ENCODE measurements around the gene NAA35. TPM values are rescaled to one million over a fixed set of nuclear protein-coding genes. Genes with fewer than 3 reads are reported as not detected.

NAA35 gene
- total and polyA plus RNA-seq, 2 of the 8 experiments (the other 6 are each of a cell fraction or from before 2014, with no cell fraction given): 12.9 to 35.2 TPM

DNA sequence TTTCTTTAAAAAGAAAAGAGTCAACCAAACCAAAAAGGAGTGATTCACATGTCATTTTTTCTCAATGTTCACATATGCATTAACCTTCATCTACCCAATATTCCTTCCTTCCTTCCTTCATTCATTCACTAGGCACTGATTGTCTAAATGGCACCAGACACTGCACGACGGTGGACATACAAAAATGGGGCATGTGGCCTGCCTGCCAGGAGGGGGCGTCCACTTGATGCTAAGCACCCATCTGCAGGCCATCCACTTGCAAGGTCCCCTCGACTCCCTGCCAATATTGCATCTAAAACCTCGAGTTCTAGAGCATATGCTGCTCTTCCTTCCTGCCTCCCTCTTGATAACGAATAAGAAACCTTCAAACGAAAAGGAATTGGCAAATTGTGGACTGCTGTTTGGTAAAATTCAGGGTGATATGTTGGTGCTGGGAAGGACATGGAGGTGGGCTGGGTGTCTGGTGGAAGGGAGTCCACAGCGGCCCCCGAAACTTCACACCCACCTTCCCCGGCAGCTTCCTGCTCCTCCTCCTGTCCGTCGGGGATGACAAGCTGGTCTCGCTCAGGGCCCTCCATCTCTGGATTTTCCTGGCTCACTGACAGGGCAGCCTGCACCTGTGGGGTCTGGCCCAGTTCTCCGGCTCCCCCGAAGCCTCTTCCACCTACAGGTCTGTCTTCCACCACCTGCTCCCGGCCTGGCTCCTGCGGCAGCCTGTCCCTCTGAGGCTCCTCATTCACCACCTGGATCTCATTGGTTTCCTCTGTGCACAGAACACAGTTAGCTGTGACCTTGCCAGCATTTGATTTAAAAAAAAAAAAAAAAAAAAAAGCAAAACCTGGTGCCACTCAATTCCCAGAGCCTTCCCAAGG lies 94.2 kb downstream of the NAA35 start (continued):
- no peak for TF ChIP-seq SP1 (IDR thresholded peaks at IDR 0.05; ENCODE audit: low read depth, low read length)
- TF ChIP-seq SP2 (IDR thresholded peaks at IDR 0.05; ENCODE audit: low read length): no peak
- no peak for TF ChIP-seq CTBP2 (IDR thresholded peaks at IDR 0.05; ENCODE audit: borderline replicate concordance, insufficient read depth, insufficient read length, low read length)
- TF ChIP-seq YY1 (IDR thresholded peaks at IDR 0.05; ENCODE audit: low read depth, low read length): peak; percentile 64; the same call in 1 of the 2 replicates
- TF ChIP-seq, protein P1, sequence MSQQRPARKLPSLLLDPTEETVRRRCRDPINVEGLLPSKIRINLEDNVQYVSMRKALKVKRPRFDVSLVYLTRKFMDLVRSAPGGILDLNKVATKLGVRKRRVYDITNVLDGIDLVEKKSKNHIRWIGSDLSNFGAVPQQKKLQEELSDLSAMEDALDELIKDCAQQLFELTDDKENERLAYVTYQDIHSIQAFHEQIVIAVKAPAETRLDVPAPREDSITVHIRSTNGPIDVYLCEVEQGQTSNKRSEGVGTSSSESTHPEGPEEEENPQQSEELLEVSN (IDR thresholded peaks at IDR 0.05): peak; percentile 12; the same call in 1 of the 2 replicates
